ENCODE data around the gene TEAD1. TPM values are rescaled to one million over a fixed set of nuclear protein-coding genes. Genes with fewer than 3 reads are reported as not detected.

TEAD1 gene
- total RNA-seq, 2 experiments from 2014 or later: 5.6 to 10.8 TPM

DNA sequence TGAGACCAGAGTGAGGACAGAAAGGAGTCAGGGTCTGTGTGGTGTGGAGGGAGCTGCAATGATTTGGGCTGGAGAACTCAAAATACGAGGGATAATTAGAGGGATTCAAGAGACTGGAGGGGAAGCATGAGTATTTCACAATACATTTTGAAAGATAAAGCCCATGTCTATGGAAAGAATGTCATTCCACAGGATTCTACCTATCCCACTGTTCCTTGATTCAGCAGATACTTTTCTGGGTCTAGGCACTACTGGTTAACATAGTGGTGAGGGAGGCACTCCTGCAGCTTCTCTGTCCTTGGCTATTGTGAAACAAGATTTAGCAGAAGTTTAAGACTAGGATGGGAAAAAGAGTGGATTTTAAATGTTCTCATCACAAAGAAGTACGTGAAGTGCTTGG is 262.0 kb downstream of the TEAD1 start:
- DNase-seq (ENCODE audit: low spot score): no peak
- TF ChIP-seq, protein P1, sequence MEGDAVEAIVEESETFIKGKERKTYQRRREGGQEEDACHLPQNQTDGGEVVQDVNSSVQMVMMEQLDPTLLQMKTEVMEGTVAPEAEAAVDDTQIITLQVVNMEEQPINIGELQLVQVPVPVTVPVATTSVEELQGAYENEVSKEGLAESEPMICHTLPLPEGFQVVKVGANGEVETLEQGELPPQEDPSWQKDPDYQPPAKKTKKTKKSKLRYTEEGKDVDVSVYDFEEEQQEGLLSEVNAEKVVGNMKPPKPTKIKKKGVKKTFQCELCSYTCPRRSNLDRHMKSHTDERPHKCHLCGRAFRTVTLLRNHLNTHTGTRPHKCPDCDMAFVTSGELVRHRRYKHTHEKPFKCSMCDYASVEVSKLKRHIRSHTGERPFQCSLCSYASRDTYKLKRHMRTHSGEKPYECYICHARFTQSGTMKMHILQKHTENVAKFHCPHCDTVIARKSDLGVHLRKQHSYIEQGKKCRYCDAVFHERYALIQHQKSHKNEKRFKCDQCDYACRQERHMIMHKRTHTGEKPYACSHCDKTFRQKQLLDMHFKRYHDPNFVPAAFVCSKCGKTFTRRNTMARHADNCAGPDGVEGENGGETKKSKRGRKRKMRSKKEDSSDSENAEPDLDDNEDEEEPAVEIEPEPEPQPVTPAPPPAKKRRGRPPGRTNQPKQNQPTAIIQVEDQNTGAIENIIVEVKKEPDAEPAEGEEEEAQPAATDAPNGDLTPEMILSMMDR (conservative IDR thresholded peaks at IDR 0.05; ENCODE audit: low read length): no peak
- TF ChIP-seq EZH2phosphoT487 (IDR thresholded peaks at IDR 0.05; ENCODE audit: borderline replicate concordance, low read depth, low read length): no peak
- Histone ChIP-seq H3K27ac (ENCODE audit: low read depth, low read length, poor library complexity, severe bottlenecking) (no peak overlapping the region), H3K4me1 (ENCODE audit: insufficient read depth, low read length, poor library complexity, severe bottlenecking) (no peaks in the 10 kb centered on the region), H3K4me3 (ENCODE audit: low read depth, low read length, poor library complexity, severe bottlenecking) (no peak overlapping the region), H3K79me2 (ENCODE audit: insufficient read depth, low read depth, low read length) (no peaks in the 10 kb centered on the region), H4K20me1 (ENCODE audit: insufficient read depth, low read length) (no peaks in the 10 kb centered on the region), H3K9me2 (ENCODE audit: insufficient read depth, low read length) (no peaks in the 10 kb centered on the region), H3K36me3 (ENCODE audit: insufficient read depth, low read length) (no peaks in the 10 kb centered on the region), H3K4me2 (ENCODE audit: low read length) (no peak overlapping the region), H2AFZ (ENCODE audit: low read length) (no peak overlapping the region), H3K9me3 (ENCODE audit: low read length) (no peaks in the 10 kb centered on the region)
- POLR2A ChIA-PET: interaction anchor here (0.5 kb wide), 1 partner anchor 420 kb away, joined by 3 read pairs; no protein-coding TSS in a partner anchor
- no TSS peak for BruUV-seq (replicated peaks)
- CTCF ChIA-PET (ENCODE audit: unreplicated experiment): no interaction called here
- intact Hi-C loops (cut with micrococcal nuclease; ENCODE audit: unreplicated experiment): no loop called here

DNA sequence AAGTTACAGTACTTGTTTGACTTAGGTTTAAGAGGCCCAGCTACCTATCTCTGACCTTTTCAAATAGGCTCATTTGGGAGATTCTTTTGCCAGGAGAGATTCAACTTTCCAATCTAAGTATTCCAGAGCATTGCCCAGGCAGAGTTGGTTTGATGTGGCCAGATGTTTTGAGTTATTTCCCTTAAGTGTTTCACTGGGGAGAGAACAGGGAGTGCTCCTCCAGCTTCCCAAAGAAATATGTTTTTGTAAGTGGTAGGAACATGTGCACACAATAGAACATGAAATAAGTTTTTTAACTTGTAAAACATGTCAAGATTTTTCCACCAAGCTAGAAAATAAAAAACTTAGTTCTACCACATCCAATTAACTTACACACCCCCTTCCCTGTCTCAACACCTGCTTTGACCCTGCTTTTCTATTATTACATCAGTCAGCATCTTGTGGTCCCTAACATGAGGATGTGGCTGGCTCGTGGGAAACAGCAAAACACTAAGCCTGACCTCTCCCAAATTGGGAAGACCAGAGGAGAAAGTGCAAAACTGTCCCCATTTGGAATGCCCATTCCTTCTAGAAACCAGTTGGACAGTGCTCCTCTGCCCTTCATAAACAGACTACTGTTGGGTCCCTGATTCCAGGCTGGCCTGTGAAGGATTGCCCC is 264.5 kb downstream of the TEAD1 start:
- TF ChIP-seq, protein P1 (conservative IDR thresholded peaks at IDR 0.05; ENCODE audit: low read length): no peak
- TF ChIP-seq EZH2phosphoT487 (IDR thresholded peaks at IDR 0.05; ENCODE audit: borderline replicate concordance, low read depth, low read length): no peak
- CTCF ChIA-PET (ENCODE audit: unreplicated experiment): no interaction called here
- Histone ChIP-seq H4K20me1 (ENCODE audit: insufficient read depth, low read length) (no peaks in the 10 kb centered on the region), H3K36me3 (ENCODE audit: insufficient read depth, low read length) (no peaks in the 10 kb centered on the region), H3K79me2 (ENCODE audit: insufficient read depth, low read depth, low read length) (no peaks in the 10 kb centered on the region), H3K9me2 (ENCODE audit: insufficient read depth, low read length) (no peaks in the 10 kb centered on the region), H3K4me3 (ENCODE audit: low read depth, low read length, poor library complexity, severe bottlenecking) (no peak overlapping the region), H3K27ac (ENCODE audit: low read depth, low read length, poor library complexity, severe bottlenecking) (no peak overlapping the region), H3K9me3 (ENCODE audit: low read length) (no peaks in the 10 kb centered on the region), H3K4me1 (ENCODE audit: insufficient read depth, low read length, poor library complexity, severe bottlenecking) (no peaks in the 10 kb centered on the region), H2AFZ (ENCODE audit: low read length) (no peak overlapping the region), H3K4me2 (ENCODE audit: low read length) (no peak overlapping the region)
- no TSS peak for BruUV-seq (replicated peaks)
- intact Hi-C loops (cut with micrococcal nuclease; ENCODE audit: unreplicated experiment): no loop called here
- DNase-seq (ENCODE audit: low spot score): no peak
- POLR2A ChIA-PET: interaction anchor here (0.6 kb wide), 1 partner anchor 33 kb away, joined by 5 read pairs; no protein-coding TSS in a partner anchor

DNA sequence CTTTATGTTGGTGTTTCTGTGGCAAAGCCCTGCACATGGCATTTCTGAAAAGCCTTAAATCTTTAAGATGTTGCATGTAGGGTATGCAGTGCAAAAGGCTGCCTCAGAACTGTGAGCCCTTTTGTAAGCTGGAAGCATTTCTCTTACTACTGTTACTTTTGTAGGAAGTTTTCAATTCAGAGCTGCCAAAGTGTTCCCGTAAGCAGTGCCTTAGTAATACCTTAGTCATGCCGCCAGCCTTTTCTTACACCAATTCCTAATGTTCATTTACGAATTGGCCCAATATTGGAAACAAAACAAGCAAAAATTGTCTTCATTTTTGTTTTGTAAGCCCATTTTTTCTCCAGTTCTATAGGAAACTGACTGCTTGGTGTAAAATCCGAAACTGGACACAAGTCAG is 267.4 kb downstream of the TEAD1 start:
- DNase-seq (ENCODE audit: low spot score): no peak
- POLR2A ChIA-PET: no interaction called here
- Histone ChIP-seq H3K9me3 (ENCODE audit: low read length) (no peaks in the 10 kb centered on the region), H3K4me3 (ENCODE audit: low read depth, low read length, poor library complexity, severe bottlenecking) (no peak overlapping the region), H3K36me3 (ENCODE audit: insufficient read depth, low read length) (no peaks in the 10 kb centered on the region), H3K4me1 (ENCODE audit: insufficient read depth, low read length, poor library complexity, severe bottlenecking) (no peaks in the 10 kb centered on the region), H2AFZ (ENCODE audit: low read length) (no peak overlapping the region), H3K9me2 (ENCODE audit: insufficient read depth, low read length) (no peaks in the 10 kb centered on the region), H4K20me1 (ENCODE audit: insufficient read depth, low read length) (no peaks in the 10 kb centered on the region), H3K4me2 (ENCODE audit: low read length) (no peak overlapping the region), H3K79me2 (ENCODE audit: insufficient read depth, low read depth, low read length) (no peaks in the 10 kb centered on the region), H3K27ac (ENCODE audit: low read depth, low read length, poor library complexity, severe bottlenecking) (no peak overlapping the region)
- CTCF ChIA-PET (ENCODE audit: unreplicated experiment): no interaction called here
- BruUV-seq (replicated peaks): no TSS peak
- TF ChIP-seq EZH2phosphoT487 (IDR thresholded peaks at IDR 0.05; ENCODE audit: borderline replicate concordance, low read depth, low read length): no peak
- TF ChIP-seq, protein P1 (conservative IDR thresholded peaks at IDR 0.05; ENCODE audit: low read length): no peak
- intact Hi-C loops (cut with micrococcal nuclease; ENCODE audit: unreplicated experiment): no loop called here
